OCI-LY7 (cell line): ENCODE measurements around the gene RRH. TPM values are rescaled to one million over a fixed set of nuclear protein-coding genes. Genes with fewer than 3 reads are reported as not detected.
A peak's percentile ranks its signal among the peaks of the same experiment; 100 is the strongest.

ENCODE experiments used
- BruUV-seq: library from RNA; stranded (reverse); fragments of 400-500 nt; replicated peaks from 2 replicates; lab custom pipeline; 2021; lab: Mats Ljungman, UMichigan
- CTCF ChIA-PET: fragments of 300-600 bp; sonication (Branson Sonifier 250); formaldehyde crosslinking; loops from one replicate; lab custom pipeline; 2022; ENCODE audit warnings: antibody characterized with exemption; ENCODE audit not compliant: unreplicated experiment; lab: Charles Lee
- POLR2A ChIA-PET: fragments of 300-600 bp; sonication (Branson Sonifier 250); formaldehyde crosslinking; loops from one replicate; lab custom pipeline; 2022; ENCODE audit warnings: antibody characterized with exemption; lab: Charles Lee
- DNase-seq: peaks from one replicate; pipeline ENCODE4 v3.0.0-alpha.2; 2015; ENCODE audit warnings: low spot score
- H2AFZ ChIP-seq: fragments of 200-600 bp; sonication (generic), shearing (Covaris generic); 2 replicates; pipeline ENCODE4 v1.6.1; 2014; ENCODE audit warnings: mild to moderate bottlenecking, antibody characterized with exemption, low read length, moderate library complexity
- H3K27ac ChIP-seq: fragments of 200-600 bp; sonication (generic); 2 replicates; pipeline ENCODE4 v1.5.1; 2014; ENCODE audit warnings: mixed run types, low read depth, mild to moderate bottlenecking, moderate library complexity, low read length, inconsistent platforms; ENCODE audit not compliant: poor library complexity, severe bottlenecking
- H3K36me3 ChIP-seq: fragments of 200-600 bp; sonication (generic); 2 replicates; pipeline ENCODE4 v1.6.1; 2014; ENCODE audit warnings: mild to moderate bottlenecking, antibody characterized with exemption, low read length, moderate library complexity, mixed read lengths; ENCODE audit not compliant: insufficient read depth
- H3K4me1 ChIP-seq: fragments of 200-600 bp; sonication (generic); 2 replicates; pipeline ENCODE4 v1.5.1; 2014; ENCODE audit warnings: mild to moderate bottlenecking, low read length; ENCODE audit not compliant: insufficient read depth, poor library complexity, severe bottlenecking
- H3K4me2 ChIP-seq: fragments of 200-600 bp; sonication (generic); 2 replicates; pipeline ENCODE4 v1.6.1; 2014; ENCODE audit warnings: mild to moderate bottlenecking, low read length
- H3K4me3 ChIP-seq: fragments of 200-600 bp; sonication (generic); 2 replicates; pipeline ENCODE4 v1.5.1; 2014; ENCODE audit warnings: mild to moderate bottlenecking, low read depth, low read length; ENCODE audit not compliant: poor library complexity, severe bottlenecking
- H3K79me2 ChIP-seq: fragments of 200-600 bp; sonication (generic); 2 replicates; pipeline ENCODE4 v1.6.1; 2016; ENCODE audit warnings: low read depth, mild to moderate bottlenecking, low read length, moderate library complexity, mixed read lengths; ENCODE audit not compliant: insufficient read depth
- H3K9me2 ChIP-seq: fragments of 200-600 bp; sonication (generic); 2 replicates; pipeline ENCODE4 v1.6.1; 2016; ENCODE audit warnings: mild to moderate bottlenecking, low read length, mixed read lengths; ENCODE audit not compliant: insufficient read depth
- H3K9me3 ChIP-seq: fragments of 200-600 bp; sonication (generic); 2 replicates; pipeline ENCODE4 v1.6.1; 2014; ENCODE audit warnings: mild to moderate bottlenecking, mixed run types, low read length, mixed read lengths
- H4K20me1 ChIP-seq: fragments of 200-600 bp; sonication (generic); 2 replicates; pipeline ENCODE4 v1.6.1; 2014; ENCODE audit warnings: mild to moderate bottlenecking, antibody characterized with exemption, low read length, moderate library complexity, mixed read lengths; ENCODE audit not compliant: insufficient read depth
- CTCF ChIP-seq: fragments of 200-600 bp; sonication (generic); conservative IDR thresholded peaks from 2 replicates; pipeline ENCODE4 v1.5.1; 2014; ENCODE audit warnings: mild to moderate bottlenecking, antibody characterized with exemption, low read length, moderate library complexity, mixed read lengths
- EZH2phosphoT487 ChIP-seq: fragments of 200-600 bp; sonication (generic); IDR thresholded peaks from 2 replicates; pipeline ENCODE4 v1.6.1; 2018; ENCODE audit warnings: low read depth, borderline replicate concordance, mild to moderate bottlenecking, mixed run types, antibody characterized with exemption, low read length, moderate library complexity, mixed read lengths
- intact Hi-C: fragments of 100-400 bp; cut with micrococcal nuclease; formaldehyde crosslinking; loops from one replicate; pipeline ENCODE4 v1.10.0; 2022; ENCODE audit not compliant: unreplicated experiment
- total RNA-seq, 2 experiments: library from RNA; depleted of rRNA in 1 of 2; stranded (reverse); fragments of >200 nt in 1 of 2; shearing (Covaris generic) in 1 of 2; gene quantifications; 2 replicates each; pipeline ENCODE4 v1.2.3, GENCODE V29; 2014 to 2022

The RRH gene
- total RNA-seq, 2 experiments from 2014 or later, result 0.23 to 0.35 TPM

- TF ChIP-seq EZH2phosphoT487 (no peak), CTCF (no peak)
- Histone ChIP-seq H3K9me2 (no peaks in the 10 kb centered on the region), H3K9me3 (no peaks in the 10 kb centered on the region), H3K4me1 (peaks cover 17% of the 10 kb centered on the region), H4K20me1 (0 out of 2 replicates have a peak, but pooled peaks cover 7% of the 10 kb centered on the region), H3K27ac (no peak overlapping the region), H3K4me2 (no peak overlapping the region), H2AFZ (no peak overlapping the region), H3K79me2 (peaks cover 24% of the 10 kb centered on the region), H3K36me3 (peaks cover 88% of the 10 kb centered on the region), H3K4me3 (no peak overlapping the region)
- ChIA-PET POLR2A (interaction anchor here (0.6 to 0.8 kb wide), 2 partner anchors 35 to 129 kb away, joined by 3 read pairs; no protein-coding TSS in a partner anchor), CTCF (no interaction called here)
- DNase-seq, result no peak
- intact Hi-C loops, result no loop called here
- no TSS peak for BruUV-seq
Observed at GRCh38 chr4:109821185-109821584, 6.6 kb upstream of the RRH start.

GRCh38 chr4:109826719-109827118, 1.1 kb upstream of the RRH start:
- POLR2A ChIA-PET, result interaction anchor here (1.5 kb wide), 1 partner anchor 10 kb away, joined by 5 read pairs; no protein-coding TSS in a partner anchor
- DNase-seq, result peak; percentile 47
- Histone ChIP-seq H3K79me2 (no peaks in the 10 kb centered on the region), H3K9me2 (no peaks in the 10 kb centered on the region), H3K4me3 (no peak overlapping the region), H2AFZ (no peak overlapping the region), H3K4me2 (no peak overlapping the region), H3K4me1 (no peaks in the 10 kb centered on the region), H3K27ac (no peak overlapping the region), H3K9me3 (no peaks in the 10 kb centered on the region), H3K36me3 (peaks cover 72% of the 10 kb centered on the region), H4K20me1 (no peaks in the 10 kb centered on the region)
- TF ChIP-seq CTCF, result peak; percentile 87
- TF ChIP-seq EZH2phosphoT487, result no peak
- no TSS peak for BruUV-seq
- CTCF ChIA-PET, result no interaction called here
- intact Hi-C loops, result loop anchor here (2.0 to 5.0 kb wide), 2 partner anchors 151 to 404 kb away; no protein-coding TSS in a partner anchor

GRCh38 chr4:109833756-109834155, 6.0 kb downstream of the RRH start:
- TF ChIP-seq EZH2phosphoT487, result no peak
- no peak for TF ChIP-seq CTCF
- Histone ChIP-seq H2AFZ (no peak overlapping the region), H3K4me2 (no peak overlapping the region), H4K20me1 (no peaks in the 10 kb centered on the region), H3K4me1 (no peaks in the 10 kb centered on the region), H3K9me3 (peaks cover 11% of the 10 kb centered on the region; the same call in 1 of the 2 replicates), H3K36me3 (peaks cover 7% of the 10 kb centered on the region; the same call in 1 of the 2 replicates), H3K79me2 (no peaks in the 10 kb centered on the region), H3K27ac (no peak overlapping the region), H3K4me3 (no peak overlapping the region), H3K9me2 (no peaks in the 10 kb centered on the region)
- intact Hi-C loops, result no loop called here
- POLR2A ChIA-PET, result no interaction called here
- DNase-seq, result no peak
- CTCF ChIA-PET, result no interaction called here
- no TSS peak for BruUV-seq
